NCI-H187 treated with DMSO at 0.1 percent for 48 hours (cell line): ENCODE results near the gene FAM187B.

Source experiments
- DNase-seq: peaks from one replicate; lab custom pipeline; 2025; lab: John Stamatoyannopoulos, UW

The FAM187B gene

DNA sequence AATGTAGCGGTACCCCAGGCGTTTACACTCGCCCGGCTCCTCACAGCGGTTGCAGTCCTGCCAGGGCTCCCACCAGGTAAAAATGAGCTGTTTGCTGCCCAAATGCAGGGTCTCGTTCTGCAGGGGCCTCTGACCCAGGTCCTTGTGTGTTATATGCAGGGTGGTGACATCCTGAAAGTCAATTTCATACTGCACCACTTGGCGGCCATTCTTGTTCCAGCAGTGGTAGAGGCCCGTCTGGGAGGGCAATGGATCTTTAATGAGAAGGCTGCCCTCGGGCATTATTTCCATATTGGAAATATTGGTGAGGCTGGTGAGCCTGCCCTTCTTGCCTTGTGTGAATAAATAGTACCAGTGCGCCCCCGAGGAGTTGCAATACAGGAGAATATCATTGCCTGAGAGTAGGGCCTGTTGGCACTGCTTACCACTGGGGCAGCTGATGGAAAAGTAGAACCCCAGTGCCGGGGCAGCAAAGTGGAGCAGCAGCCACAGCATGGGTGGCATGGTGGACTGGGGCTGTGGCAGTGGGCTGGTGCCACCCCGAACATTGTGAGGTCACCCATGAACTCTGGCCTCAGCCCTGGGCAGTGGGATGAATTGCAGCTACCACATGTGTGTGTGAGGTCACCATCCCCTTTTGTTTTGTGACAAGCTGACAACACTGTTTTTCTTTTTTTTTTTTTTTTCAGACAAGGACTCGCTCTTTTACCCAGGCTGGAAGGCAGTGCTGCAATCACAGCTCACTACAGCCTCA is at the start of gene FAM187B:
TSS of gene FAM187B (minus strand) at position 563 of the 754 bp plus-strand sequence. CDS start at position 504, 59 bp downstream.
- DNase-seq, result no peak

DNA sequence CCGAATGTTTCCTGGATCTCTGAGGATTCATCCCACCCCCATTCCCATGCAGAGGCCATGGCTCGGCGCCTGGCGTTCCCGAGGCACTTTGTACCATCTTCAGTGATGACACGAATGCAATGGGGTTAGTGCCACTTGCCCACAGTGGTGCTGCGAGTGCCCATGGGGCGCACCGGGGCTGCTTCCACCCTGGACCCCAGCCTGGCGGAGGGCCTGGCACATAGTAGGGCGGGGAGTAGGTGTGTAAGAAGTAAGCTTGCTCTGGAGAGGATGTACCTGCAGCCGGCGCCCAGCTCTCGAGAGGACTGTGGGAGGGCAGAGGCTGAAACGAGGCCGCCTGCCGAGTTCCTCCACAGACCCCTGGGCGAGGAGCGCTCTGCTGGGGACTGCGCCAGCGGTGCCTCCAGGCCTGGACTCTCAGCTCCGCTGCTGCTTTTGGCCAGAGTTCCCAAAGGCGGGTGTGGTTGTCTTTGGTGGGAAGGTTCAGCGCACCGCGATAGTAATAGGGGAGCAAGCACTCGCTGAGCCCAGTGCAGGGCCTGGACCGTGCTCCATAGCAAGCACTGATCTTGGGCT is 48.3 kb upstream of the FAM187B start:
- DNase-seq, result no peak

DNA sequence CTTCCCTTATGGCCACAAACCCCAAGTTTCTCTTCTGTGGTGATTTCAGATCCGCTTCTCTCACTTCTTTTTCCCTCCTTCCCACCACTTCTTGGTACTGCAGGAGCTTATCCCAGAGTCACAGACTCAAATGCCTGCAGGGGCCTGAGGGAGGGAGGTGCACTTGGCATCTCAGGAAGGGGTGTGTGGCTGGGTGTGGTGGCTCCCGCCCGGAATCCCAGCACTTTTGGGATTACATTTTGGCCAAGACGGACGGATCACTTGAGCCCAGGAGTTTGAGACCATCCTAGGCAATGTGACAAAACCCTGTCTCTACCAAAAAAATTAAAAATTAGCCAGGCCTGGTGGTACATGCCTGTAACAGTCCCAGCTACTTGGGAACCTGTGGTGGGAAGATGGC is 45.8 kb upstream of the FAM187B start:
- no peak for DNase-seq

DNA sequence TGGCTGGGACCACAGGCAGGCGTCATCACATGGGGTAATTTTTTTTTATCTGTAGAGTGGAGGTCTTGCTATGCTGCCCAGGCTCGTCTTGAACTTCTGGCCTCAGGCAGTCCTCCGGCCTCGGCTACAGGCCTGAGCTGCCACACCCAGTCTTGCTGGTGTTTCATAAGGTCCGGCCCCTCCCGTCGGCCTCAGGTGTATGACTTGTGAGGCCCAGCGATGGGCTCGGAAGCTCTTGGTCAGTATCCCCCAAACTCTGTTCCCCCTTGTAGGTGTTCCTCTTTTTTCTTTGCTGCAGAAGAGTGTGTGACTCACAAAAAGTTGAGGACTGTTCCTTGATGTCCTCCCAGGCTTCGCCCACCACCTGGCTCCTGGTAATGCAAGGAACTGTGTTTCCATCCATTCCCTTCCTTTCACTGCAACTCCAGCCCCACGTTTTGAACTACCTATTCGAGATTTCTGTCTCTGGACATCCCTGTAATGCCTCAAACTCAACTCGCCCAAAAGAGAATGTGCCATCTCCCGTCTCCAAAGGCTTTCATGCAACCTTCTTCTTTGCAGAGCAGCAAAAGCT is 45.2 kb upstream of the FAM187B start:
- DNase-seq, result no peak

DNA sequence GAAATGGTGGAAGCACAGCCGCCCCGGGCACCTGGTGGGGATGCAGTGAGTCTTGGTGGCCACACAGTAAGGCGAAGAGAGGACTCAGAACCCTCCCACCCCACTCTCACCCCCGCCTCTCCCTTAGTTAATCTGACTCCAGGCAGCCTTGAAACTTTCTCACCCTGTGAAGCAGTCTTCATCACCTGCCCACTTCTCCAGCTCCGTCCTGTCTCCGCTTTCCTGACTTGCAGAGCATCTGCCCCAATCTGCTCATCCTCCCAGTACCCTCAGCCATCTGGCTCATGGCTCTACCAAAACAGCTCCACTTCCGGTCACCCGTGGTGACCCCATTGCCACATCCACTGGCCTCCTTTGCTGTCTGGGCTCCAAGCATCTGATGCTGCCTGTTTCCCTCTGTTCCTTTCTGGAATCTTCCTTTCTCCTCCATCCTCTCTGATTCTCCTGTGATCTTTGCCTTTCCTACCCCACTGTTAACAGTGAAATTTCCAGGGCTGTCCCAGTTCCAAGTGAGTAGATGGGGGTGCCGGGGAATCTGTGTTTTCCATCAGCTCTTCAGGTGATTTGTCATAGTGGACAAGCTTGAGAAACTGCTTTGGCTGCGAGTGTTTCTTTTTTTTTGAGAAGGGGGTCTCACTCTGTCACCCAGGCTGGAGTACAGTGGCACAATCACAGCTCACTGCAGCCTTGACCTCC is 44.6 kb upstream of the FAM187B start:
- DNase-seq, result no peak

DNA sequence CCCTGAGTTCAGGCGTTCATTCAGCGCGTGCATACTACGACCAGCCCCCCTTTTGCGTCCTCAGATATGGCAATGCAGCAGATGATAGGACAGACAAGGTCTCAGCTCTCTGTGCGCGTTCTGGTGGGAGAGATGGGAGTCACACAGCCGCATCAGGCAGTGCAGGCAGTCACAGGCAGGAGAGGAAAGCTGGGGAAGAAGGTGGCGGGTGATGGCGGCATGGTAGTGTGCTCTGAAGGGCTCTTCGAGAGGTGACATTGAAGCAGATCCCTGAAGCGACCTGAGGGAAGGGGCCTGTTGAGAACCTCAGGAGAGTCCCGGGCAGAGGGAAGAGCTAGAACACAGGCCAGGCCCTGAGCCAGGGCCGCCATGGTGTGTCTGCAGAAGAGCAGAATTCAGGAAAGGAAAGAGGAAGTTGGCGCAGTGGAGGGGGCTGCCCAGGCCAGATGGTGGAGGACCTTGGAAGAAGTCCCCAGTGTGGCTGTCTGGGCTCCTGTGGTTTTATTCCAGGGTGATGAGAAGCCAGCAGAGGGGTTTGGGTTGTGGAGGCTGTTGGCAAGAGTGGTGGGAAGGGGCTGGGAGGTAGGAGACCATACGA is 43.7 kb upstream of the FAM187B start:
- DNase-seq, result no peak

DNA sequence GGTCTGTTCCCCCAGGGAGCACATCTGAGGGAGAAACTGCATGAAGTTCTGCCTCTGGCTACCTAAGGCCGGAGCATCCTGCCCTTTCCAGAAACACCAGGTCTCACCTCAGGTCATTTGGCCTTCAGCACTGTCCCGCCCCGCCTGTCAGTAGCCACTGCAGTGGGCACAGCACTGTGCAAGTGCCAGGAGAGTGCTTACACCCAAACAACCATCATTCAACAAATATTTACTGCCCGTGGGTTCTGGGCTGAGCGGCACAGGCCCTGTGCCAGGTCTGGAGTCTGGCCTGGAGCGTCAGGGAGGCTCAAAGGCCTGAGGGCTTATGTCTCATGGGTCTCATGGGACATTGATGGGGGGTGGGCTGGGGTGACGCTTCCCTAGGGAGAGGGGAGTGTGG is 43.0 kb upstream of the FAM187B start:
- no peak for DNase-seq

DNA sequence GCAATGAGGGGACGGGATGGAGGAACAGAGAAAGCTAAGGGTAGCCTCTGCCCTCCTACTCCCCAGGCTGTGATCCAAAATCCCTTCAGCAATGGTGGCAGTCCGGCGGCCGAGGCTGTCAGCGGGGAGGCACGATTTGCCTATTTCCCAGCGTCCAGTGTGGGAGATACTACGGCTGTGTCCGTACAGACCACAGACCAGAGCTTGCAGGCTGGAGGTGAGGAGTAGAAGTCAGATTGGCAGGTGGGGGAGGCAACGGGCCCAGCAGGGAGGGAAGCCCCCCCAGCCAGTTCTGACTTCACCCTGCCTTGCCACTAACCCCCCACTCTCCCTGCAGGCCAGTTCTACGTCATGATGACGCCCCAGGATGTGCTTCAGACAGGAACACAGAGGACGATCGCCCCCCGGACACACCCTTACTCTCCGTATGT is 41.9 kb upstream of the FAM187B start:
- DNase-seq, result no peak

DNA sequence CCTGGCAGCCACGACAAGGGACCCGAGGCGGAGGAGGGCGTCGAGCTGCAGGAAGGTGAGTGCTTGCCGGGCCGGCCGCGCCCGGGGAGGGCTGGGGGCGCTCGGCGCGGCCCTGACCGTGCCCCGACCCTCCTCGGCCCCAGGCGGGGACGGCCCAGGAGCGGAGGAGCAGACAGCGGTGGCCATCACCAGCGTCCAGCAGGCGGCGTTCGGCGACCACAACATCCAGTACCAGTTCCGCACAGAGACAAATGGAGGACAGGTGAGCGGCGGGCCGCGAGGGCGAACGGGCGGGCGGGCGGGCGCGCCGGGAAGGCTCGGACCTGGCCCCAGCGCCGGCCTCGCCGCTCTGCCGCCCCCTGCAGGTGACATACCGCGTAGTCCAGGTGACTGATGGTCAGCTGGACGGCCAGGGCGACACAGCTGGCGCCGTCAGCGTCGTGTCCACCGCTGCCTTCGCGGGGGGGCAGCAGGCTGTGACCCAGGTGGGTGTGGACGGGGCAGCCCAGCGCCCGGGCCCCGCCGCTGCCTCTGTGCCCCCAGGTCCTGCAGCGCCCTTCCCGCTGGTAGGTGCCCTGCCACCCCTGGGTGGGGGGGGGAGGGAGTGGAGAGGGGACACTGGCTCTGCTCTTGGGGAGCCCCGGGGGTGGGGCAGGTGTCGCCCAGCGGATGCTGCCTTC is 41.0 kb upstream of the FAM187B start:
- no peak for DNase-seq

DNA sequence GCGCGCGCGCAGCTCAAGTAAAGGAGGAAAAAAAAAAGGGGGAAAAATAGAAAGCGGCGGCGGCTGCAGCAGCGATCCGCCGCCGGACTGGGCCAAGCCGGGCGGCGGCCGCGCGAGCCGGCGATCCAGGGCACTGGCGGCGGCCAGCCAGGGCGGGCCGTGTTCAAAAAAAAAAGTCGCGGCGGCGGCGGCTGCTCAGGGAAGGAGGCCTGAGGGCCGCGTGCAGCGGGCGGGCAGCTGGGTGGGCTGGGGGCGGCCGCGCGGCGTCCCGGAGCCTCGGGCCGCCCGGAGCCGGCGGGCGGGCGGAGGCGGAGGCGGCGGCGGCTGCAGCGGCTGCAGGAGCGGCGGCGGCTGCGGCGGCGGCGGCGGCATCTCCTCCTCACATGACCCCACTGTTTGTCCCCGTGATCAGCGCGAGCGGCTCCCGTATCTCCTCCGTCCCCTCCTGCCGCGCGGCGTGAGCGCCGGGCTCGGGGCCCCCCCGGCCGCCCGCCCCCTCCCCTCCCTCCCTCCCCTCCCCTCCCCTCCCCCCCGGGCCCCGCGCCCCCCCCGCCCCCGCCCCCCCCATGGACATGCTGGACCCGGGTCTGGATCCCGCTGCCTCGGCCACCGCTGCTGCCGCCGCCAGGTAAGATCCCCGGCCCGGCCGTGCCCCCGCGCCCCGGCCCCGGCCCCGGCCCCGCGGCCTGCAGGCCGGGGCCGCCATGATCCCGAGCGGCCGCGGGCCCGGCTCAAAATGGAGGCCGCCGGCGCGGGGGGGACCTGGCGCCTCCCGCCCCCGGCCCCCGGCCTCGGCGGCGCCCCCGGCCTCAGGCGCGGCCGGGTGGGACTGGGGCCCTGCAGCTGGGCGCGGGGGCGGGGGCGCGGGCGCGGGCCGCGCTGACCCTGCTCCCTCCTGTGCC is 40.2 kb upstream of the FAM187B start, which contains the start of gene USF2:
TSS of gene USF2 (plus strand) at position 427 of the 902 bp plus-strand sequence. CDS start at position 567, 140 bp downstream.
- peak; percentile 9 for DNase-seq

DNA sequence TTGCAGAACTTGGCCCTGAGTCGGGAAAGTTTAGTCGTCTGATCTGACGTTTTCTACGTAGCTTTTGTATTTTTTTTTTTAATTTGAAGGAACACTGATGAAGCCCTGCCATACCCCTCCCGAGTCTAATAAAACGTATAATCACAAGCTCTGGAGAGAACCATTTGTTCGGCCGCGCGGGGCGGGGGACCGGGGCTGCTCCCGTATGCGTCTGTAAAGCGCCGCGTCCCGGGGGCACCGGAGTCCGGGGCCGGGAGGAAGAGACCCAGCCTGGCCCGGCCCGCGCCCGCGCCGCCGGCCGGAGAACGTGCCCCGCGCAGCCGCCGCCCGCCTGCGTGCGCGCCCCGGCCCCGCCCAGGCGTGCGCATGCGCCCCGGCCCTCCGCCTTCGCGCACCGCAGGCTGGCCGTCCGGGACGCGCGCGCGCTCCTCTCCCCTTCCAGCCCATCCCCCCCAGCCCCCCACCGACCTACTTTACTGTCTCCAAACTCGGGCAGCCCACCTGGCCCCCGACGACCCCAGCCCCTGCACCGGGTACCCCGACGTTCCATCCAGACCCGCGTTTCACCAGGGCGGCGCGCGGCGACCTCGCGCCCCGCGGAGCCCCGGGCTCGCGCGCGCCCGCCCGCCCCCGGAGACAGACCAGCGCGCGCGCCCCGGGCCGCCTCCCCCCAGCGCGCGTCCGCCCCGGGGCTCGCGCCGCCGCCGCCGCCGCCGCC is 39.4 kb upstream of the FAM187B start:
- no peak for DNase-seq

DNA sequence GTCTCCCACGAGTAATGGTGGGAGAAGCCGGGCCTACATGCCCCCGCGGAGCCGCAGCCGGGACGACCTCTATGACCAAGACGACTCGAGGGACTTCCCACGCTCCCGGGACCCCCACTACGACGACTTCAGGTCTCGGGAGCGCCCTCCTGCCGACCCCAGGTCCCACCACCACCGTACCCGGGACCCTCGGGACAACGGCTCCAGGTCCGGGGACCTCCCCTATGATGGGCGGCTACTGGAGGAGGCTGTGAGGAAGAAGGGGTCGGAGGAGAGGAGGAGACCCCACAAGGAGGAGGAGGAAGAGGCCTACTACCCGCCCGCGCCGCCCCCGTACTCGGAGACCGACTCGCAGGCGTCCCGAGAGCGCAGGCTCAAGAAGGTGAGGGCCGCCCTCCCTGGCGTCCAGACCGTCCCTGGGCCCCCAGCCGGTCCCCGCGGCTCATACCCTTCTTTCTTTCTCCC is 38.8 kb upstream of the FAM187B start:
- no peak for DNase-seq

DNA sequence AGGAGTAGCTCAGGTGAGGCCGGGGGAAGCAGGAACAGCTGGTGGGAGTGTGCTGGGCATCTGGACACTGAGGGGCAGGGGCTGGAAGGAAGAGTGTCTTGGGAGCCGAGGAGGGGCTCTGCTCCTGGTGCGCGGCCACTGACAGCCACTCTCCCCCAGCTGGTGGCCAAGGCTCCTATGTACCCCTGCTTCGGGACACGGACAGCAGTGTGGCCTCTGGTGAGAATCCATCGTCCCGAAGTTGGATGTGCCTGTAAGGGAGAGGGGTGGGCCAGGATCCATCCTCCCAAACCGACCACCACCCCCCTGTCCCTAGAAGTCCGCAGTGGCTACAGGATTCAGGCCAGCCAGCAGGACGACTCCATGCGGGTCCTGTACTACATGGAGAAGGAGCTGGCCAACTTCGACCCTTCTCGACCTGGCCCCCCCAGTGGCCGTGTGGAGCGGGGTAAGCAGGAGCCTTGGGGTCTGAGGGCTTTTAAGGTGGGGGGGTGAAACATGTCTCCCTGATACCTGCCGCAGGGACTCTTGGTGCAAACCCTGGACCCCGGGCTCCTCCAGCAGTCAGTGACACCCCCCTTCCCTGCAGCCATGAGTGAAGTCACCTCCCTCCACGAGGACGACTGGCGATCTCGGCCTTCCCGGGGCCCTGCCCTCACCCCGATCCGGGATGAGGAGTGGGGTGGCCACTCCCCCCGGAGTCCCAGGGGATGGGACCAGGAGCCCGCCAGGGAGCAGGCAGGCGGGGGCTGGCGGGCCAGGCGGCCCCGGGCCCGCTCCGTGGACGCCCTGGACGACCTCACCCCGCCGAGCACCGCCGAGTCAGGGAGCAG is 38.2 kb upstream of the FAM187B start:
- DNase-seq, result no peak

DNA sequence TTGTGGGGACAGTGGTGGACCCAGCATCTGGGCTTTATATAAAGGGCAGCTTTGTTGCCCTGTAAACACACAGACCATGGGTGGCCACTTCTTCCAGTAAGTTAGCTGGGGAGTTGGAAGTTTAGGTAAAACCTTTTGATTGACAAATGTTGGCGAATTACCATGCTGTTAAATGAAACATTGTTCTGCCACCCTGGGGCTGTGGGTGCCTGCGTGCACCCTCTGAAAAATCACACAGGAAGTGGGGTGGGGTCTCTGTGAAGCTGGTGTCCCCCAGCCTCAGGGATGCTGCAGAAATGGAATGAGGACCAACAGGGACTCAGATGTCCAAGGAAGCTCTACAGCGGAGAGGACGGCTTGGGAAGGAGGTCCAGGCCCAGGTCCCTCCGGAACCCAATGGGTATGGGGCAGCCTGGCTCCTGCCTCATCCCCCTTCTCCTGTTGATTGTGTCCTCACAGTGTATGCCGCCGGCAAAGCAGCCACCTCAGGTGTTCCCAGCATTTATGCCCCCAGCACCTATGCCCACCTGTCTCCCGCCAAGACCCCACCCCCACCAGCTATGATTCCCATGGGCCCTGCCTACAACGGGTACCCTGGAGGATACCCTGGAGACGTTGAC is 37.5 kb upstream of the FAM187B start:
- no peak for DNase-seq

DNA sequence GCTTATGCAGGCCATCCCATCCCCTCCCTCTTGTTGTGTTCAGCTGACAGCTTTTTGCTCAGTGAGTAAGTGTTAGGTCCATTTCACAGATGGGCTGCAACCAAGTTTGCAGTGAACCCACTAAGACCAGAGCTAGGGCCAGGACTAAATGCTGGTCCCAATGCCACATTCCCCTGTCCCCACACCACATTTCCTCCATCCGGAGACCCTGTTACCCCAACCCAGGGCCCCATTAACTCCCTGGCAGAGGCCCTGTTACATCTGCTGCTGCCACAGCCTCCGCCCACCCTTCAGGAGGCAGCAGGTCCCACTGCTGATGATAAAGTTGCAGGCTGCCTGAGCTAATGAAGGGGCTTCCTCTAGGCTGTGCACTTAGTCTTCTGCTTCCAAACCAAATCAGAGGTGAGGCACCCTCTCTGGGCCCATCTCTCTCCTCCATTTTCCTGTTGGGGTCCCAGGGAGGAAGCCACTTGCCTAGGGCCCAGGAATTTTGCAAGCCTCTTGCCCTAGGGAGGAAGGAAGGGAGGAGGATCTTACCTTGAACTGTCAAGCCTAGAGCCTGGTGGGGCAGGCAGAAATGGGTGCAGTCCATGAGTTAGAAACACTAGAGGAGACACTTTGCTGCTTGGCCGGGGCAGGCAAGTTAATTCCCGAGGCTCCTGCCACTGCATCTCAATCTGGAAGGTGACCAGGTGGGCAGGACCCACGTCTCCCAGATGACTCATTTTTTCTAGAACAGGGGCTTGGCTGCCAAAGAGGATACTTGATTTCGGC is 36.8 kb upstream of the FAM187B start:
- DNase-seq, result no peak

DNA sequence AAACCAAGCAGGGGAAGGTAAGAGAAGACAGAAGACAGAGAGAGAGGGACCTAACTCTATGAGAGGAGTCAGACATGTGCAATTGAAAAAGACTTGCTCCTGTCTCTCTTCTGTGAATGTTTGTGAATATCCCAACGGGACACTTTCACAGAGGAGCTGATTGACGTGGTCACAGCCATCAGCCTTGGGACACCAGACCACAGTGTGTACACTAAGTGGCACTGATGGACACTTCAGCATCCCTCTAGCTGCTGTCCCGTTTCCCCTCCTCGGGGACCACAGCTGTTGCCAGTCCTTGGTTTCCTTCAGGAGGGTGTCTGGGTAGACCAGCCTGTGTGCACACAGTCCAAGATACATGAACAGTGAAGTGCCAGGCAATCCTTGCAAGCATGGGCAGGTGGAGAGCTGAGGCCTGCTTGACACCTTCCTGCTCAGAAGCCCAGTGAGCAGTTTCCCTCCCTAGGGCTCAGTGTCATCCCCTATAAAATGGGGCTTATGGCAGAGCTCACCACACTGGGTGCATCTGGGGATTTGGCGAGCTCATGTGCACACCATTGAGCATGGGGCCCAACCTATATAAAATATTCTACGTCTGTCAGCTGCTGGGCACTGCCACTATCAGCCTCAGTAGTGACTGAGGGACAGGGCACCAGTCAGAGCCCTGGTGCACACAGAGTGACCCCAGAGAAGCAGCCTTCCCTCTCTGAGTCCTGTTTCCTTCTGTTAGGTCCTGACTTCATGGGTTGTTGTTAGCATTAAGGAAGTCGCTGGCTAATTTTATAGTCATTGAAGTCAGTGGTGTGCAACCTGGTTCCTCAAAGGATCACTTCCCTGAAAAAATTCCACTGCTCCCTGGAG is 36.0 kb upstream of the FAM187B start:
- DNase-seq, result no peak
